ENCODE data around the gene ADSL.

DNA sequence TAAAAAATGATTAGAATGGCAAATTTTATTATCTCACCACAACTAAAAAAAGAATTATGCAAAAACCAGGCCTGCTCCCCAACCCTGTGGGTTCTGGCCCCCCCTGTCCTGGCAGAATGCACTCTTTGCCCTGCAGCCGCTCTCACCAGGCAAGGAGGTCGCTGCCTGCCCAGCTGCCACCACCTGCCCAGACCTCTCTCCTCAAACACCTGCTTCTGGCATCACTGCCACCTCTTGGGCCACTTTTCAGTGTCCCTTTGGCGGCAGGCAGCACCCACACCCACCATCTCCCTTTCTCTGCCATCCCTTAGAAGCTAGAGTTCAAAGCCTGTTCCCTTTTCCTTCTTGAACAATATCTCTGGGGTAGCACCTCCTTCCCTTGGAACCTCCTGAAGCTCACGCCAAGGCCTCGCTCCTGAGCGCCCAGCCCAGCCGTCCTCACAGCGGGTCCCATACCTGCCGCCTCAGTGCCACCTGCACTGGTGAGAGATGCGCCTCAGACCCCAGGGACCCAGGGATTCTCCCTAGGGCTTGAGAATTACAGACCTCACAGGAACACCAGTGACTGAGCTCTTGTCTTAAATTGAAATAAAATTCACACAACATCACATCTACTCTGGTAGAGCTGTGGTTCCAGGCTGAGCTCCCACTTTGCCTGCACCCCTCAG, 68.7 kb downstream of the ADSL start:
- no peak for TF ChIP-seq POLR2A (IDR thresholded peaks at IDR 0.05)
- TF ChIP-seq, protein P1, sequence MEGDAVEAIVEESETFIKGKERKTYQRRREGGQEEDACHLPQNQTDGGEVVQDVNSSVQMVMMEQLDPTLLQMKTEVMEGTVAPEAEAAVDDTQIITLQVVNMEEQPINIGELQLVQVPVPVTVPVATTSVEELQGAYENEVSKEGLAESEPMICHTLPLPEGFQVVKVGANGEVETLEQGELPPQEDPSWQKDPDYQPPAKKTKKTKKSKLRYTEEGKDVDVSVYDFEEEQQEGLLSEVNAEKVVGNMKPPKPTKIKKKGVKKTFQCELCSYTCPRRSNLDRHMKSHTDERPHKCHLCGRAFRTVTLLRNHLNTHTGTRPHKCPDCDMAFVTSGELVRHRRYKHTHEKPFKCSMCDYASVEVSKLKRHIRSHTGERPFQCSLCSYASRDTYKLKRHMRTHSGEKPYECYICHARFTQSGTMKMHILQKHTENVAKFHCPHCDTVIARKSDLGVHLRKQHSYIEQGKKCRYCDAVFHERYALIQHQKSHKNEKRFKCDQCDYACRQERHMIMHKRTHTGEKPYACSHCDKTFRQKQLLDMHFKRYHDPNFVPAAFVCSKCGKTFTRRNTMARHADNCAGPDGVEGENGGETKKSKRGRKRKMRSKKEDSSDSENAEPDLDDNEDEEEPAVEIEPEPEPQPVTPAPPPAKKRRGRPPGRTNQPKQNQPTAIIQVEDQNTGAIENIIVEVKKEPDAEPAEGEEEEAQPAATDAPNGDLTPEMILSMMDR (IDR thresholded peaks at IDR 0.05), result no peak
